ENCODE data around the gene VPS39. TPM values are rescaled to one million over a fixed set of nuclear protein-coding genes. Genes with fewer than 3 reads are reported as not detected.

The VPS39 gene
- total RNA-seq, 1 donor from 2014 or later: 102 TPM

DNA sequence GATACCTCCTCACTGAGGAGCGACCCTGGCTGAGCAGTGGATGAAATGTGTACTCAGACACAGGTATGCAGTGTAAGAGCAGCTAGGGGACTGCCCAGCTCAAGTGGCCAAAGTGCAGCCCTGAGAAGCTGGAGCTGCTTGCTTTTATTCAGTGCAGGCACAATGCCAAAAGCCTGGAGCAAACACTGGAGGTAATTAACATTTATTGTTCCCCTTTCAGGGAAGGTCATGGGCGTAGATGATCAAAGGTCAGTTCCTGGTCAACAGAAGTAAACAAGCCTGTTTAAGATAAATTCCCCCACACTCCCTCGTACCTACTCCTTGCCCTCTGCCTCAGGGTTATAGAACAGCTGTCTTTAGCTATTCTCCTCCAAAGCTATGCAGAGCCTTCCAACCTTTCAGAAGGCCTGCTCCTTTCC is 69.1 kb downstream of the VPS39 start:
- Mint-ChIP-seq H3K27ac (no peak overlapping the region), H3K27me3 (peaks cover 5% of the 10 kb centered on the region), H3K36me3 (ENCODE audit: low read depth) (no peaks in the 10 kb centered on the region), H3K4me1 (no peaks in the 10 kb centered on the region), H3K4me3 (no peak overlapping the region), H3K9me3 (no peaks in the 10 kb centered on the region)
- intact Hi-C loops (cut with micrococcal nuclease): no loop called here
- ATAC-seq (ENCODE audit: low read depth) (no peak), DNase-seq (peak; percentile 6)
- TF ChIP-seq, protein P1, sequence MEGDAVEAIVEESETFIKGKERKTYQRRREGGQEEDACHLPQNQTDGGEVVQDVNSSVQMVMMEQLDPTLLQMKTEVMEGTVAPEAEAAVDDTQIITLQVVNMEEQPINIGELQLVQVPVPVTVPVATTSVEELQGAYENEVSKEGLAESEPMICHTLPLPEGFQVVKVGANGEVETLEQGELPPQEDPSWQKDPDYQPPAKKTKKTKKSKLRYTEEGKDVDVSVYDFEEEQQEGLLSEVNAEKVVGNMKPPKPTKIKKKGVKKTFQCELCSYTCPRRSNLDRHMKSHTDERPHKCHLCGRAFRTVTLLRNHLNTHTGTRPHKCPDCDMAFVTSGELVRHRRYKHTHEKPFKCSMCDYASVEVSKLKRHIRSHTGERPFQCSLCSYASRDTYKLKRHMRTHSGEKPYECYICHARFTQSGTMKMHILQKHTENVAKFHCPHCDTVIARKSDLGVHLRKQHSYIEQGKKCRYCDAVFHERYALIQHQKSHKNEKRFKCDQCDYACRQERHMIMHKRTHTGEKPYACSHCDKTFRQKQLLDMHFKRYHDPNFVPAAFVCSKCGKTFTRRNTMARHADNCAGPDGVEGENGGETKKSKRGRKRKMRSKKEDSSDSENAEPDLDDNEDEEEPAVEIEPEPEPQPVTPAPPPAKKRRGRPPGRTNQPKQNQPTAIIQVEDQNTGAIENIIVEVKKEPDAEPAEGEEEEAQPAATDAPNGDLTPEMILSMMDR (IDR thresholded peaks at IDR 0.05): no peak
- ChIA-PET CTCF (interaction anchor here (0.6 to 1.3 kb wide), 3 partner anchors 11 to 180 kb away, joined by 3 to 6 read pairs (median 4); no protein-coding TSS in a partner anchor), POLR2A (no interaction called here)

DNA sequence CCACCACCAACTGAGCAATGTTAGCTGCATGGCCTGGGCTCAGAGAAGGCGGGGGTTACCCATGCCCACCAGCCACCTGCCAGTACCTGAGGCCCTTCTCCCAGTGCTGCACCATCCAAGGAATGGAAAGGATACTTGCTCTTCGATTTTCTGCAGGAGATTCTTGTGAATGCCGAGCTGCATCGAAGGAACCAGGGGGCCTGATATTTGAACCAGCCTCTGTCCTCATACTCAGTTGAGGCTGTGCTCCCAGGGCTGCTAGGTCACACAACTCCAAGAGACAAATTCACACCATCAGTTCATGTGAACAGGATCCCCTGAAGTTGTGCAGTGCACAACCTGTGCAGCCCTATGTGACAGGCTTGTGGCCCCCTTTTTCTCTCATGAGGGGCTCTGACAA is 69.7 kb downstream of the VPS39 start:
- no peak for ATAC-seq (ENCODE audit: low read depth)
- H3K27ac Mint-ChIP-seq: no peak overlapping the region
- intact Hi-C loops (cut with micrococcal nuclease): no loop called here
- no peaks in the 10 kb centered on the region for H3K9me3 Mint-ChIP-seq
- POLR2A ChIA-PET: no interaction called here
- H3K4me3 Mint-ChIP-seq: no peak overlapping the region
- H3K27me3 Mint-ChIP-seq: peaks cover 5% of the 10 kb centered on the region
- CTCF ChIA-PET: interaction anchor here (0.6 to 1.3 kb wide), 3 partner anchors 149 to 365 kb away, joined by 3 to 6 read pairs (median 3); no protein-coding TSS in a partner anchor
- TF ChIP-seq, protein P1 (IDR thresholded peaks at IDR 0.05): no peak
- no peaks in the 10 kb centered on the region for H3K36me3 Mint-ChIP-seq (ENCODE audit: low read depth)
- H3K4me1 Mint-ChIP-seq: no peaks in the 10 kb centered on the region
- DNase-seq: peak; percentile 12

DNA sequence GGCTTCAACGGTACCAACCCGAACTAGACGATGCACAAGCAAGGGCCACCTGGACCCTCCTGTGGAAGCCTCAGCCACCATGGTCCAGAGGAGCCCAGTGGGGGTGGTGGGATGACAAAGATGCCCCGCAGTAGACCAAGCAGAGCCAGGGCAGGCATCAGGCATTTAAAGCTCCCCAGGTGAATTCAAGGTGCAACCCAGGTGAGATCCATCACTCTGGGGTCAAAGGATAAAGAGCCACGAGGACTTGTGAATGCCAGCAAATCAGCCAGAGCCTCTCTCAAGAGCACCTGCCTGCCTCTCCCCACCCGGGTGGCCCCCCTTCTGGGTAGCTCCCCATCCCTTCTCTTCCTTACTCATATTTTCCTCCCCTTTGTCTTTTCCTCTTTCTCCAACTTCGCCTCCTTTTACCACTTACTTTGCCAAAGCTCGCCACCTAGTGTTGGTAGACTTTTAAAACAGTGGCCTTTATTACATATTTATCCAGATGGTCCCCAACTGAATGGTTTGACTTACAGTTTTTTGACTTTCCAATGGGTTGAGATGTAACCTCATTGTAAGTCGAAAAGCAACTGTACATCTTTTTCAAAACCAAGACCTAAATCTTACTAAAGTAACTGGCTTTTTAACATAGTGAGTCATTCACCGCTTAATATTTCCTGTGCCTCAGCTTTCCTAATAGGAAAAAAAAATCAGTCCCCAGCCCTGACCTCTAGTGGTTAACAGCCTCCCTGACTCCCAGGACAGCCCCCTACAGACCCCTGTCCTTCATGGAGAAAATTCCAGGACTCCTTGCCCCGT is 70.4 kb downstream of the VPS39 start:
- ATAC-seq (ENCODE audit: low read depth): no peak
- no peak overlapping the region for H3K4me3 Mint-ChIP-seq
- CTCF ChIA-PET: interaction anchor here (0.8 to 1.1 kb wide), 3 partner anchors 12 to 365 kb away, joined by 3 to 4 read pairs (median 3); no protein-coding TSS in a partner anchor

DNA sequence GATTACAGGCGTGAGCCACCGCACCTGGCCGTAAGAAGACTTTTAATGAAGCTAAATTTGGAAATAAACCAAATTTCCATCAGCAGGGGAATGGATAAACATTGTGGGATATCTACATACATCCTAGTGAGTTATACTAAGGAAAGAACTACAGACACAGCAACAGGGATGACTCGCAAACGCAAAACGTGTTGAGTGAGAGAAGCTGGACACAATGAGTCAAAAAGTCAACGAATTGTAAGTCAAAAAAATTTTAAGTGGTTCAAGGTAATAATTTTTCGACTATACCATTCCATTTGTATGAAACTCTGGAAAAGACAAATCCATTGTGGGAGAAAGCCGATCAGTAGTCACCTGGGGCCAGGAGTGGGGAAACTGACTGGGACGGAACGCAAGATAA is 71.6 kb downstream of the VPS39 start:
- TF ChIP-seq, protein P1 (IDR thresholded peaks at IDR 0.05): no peak
- CTCF ChIA-PET: interaction anchor here (0.6 to 1.5 kb wide), 2 partner anchors 19 to 980 kb away, joined by 3 to 5 read pairs; no protein-coding TSS in a partner anchor

More for the DNA sequence above, 70.4 kb downstream of the VPS39 start:
- Mint-ChIP-seq H3K27ac (no peak overlapping the region), H3K9me3 (no peaks in the 10 kb centered on the region), H3K36me3 (ENCODE audit: low read depth) (no peaks in the 10 kb centered on the region), H3K4me1 (no peaks in the 10 kb centered on the region), H3K27me3 (peaks cover 3% of the 10 kb centered on the region)
- DNase-seq: peak; percentile 15
- intact Hi-C loops (cut with micrococcal nuclease): loop anchor here (1.0 kb wide), 1 partner anchor 148 kb away; no protein-coding TSS in a partner anchor
- POLR2A ChIA-PET: no interaction called here
- TF ChIP-seq, protein P1 (IDR thresholded peaks at IDR 0.05): peak; percentile 33

DNA sequence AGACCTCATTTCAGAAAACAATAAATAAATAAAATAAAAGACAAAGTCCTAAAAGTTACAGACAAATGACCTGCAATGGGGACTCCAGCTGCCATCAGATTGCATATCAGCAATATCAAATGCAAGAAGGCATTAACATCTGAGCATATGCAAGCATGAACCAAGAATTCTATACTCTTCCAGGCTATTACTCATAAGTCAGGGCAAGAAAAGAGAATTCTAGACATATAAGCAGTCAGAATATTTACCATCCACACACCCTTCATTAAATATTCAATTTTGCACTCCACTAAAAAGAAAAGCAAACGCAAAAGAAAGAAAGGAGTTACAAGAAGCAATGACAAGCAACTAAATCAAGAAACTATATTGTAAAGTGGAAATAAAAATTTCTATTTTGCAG is 72.8 kb downstream of the VPS39 start:
- H3K27ac Mint-ChIP-seq: no peak overlapping the region
- intact Hi-C loops (cut with micrococcal nuclease): no loop called here
- H3K4me3 Mint-ChIP-seq: no peak overlapping the region
- DNase-seq (no peak), ATAC-seq (ENCODE audit: low read depth) (no peak)
- no peaks in the 10 kb centered on the region for H3K9me3 Mint-ChIP-seq
- H3K36me3 Mint-ChIP-seq (ENCODE audit: low read depth): no peaks in the 10 kb centered on the region
- ChIA-PET CTCF (interaction anchor here (0.7 to 1.5 kb wide), 3 partner anchors 18 to 145 kb away, joined by 3 to 5 read pairs (median 3); no protein-coding TSS in a partner anchor), POLR2A (no interaction called here)
- no peaks in the 10 kb centered on the region for H3K4me1 Mint-ChIP-seq
- TF ChIP-seq, protein P1 (IDR thresholded peaks at IDR 0.05): no peak
- peaks cover 3% of the 10 kb centered on the region for H3K27me3 Mint-ChIP-seq

More for the DNA sequence above, 71.6 kb downstream of the VPS39 start:
- Mint-ChIP-seq H3K27ac (no peak overlapping the region), H3K4me3 (no peak overlapping the region), H3K9me3 (no peaks in the 10 kb centered on the region), H3K27me3 (peaks cover 3% of the 10 kb centered on the region), H3K4me1 (no peaks in the 10 kb centered on the region), H3K36me3 (ENCODE audit: low read depth) (no peaks in the 10 kb centered on the region)
- ATAC-seq (ENCODE audit: low read depth) (no peak), DNase-seq (no peak)
- POLR2A ChIA-PET: no interaction called here
- intact Hi-C loops (cut with micrococcal nuclease): no loop called here

All from activated B cell treated with CpG ODN at 0.5 μM for 24 hours (primary cell).